ENCODE data around the gene SNRPN.

Gene SNRPN

DNA sequence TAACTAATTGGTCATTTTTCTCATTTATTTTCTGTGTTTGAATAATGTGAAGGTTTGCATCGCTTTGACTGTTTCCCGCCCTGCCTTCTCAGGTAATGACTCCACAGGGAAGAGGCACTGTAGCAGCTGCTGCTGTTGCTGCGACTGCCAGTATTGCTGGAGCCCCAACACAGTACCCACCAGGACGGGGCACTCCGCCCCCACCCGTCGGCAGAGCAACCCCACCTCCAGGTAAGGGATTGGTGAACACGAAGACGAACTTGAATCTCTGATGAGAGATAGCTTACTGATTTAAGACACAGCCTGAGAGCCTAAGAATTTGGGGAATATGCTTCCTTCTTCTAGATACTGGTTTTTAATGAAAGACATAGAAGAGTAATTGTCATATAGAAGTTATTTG lies 22.9 kb downstream of the SNRPN start:
- Histone ChIP-seq H3K36me3 (ENCODE audit: control insufficient read depth, insufficient read depth, low read length) (peaks cover 13% of the 10 kb centered on the region), H3K4me1 (ENCODE audit: control insufficient read depth, insufficient read depth, low read length) (no peaks in the 10 kb centered on the region), H3K4me3 (ENCODE audit: low read length) (no peak overlapping the region), H3K27ac (ENCODE audit: low read depth, low read length) (no peak overlapping the region), H3K9ac (ENCODE audit: low read length) (no peak overlapping the region), H3K27me3 (ENCODE audit: control insufficient read depth, insufficient read depth, low read length) (no peaks in the 10 kb centered on the region)

DNA sequence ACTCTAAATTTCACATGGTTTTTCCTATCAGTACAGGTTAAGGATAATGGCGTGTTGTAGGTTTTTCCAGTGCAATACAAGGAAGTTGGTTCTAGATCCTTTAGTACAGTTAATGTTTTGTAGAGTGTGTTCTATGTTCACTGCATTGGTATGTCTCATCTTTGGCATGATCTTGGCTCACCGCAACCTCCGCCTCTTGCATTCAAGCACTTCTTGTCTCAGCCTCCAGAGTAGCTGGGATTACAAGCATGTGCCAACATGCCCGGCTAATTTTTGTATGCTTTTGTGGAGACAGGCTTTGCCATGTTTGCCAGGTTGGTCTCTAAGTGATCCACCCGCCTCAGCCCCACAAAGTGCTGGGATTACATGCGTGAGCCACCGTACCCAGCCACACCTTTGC lies 30.4 kb downstream of the SNRPN start:
- H3K4me3 ChIP-seq (ENCODE audit: low read length) = no peak overlapping the region

DNA sequence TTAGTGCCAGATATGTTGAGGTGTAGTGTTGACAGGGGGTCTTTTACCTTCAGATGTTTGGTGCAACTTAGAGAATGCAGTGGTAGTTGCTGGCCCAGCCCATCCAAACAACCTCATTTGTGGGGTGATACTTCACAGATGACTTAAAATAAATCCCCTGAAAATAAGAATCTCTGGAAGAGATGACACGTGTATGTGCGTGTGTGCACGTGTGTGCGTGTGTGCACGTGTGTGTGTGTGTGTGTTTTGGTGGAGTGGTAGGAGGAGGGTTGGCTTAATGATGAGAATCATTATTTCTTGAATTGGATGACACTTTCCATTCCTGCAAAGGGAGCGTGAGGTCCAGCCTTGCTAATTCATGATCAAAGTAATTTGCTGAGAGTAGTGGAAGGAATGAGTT lies 31.9 kb downstream of the SNRPN start:
- H3K27me3 ChIP-seq (ENCODE audit: control insufficient read depth, insufficient read depth, low read length) = no peaks in the 10 kb centered on the region
- H3K9ac ChIP-seq (ENCODE audit: low read length) = no peak overlapping the region
- no peaks in the 10 kb centered on the region for H3K4me1 ChIP-seq (ENCODE audit: control insufficient read depth, insufficient read depth, low read length)
- no peak overlapping the region for H3K4me3 ChIP-seq (ENCODE audit: low read length)
- H3K36me3 ChIP-seq (ENCODE audit: control insufficient read depth, insufficient read depth, low read length) = peaks cover 3% of the 10 kb centered on the region
- no peak overlapping the region for H3K27ac ChIP-seq (ENCODE audit: low read depth, low read length)

More for the DNA sequence above, 30.4 kb downstream of the SNRPN start:
- Histone ChIP-seq H3K27me3 (ENCODE audit: control insufficient read depth, insufficient read depth, low read length) (no peaks in the 10 kb centered on the region), H3K4me1 (ENCODE audit: control insufficient read depth, insufficient read depth, low read length) (no peaks in the 10 kb centered on the region), H3K27ac (ENCODE audit: low read depth, low read length) (no peak overlapping the region), H3K9ac (ENCODE audit: low read length) (no peak overlapping the region), H3K36me3 (ENCODE audit: control insufficient read depth, insufficient read depth, low read length) (peaks cover 3% of the 10 kb centered on the region)

DNA sequence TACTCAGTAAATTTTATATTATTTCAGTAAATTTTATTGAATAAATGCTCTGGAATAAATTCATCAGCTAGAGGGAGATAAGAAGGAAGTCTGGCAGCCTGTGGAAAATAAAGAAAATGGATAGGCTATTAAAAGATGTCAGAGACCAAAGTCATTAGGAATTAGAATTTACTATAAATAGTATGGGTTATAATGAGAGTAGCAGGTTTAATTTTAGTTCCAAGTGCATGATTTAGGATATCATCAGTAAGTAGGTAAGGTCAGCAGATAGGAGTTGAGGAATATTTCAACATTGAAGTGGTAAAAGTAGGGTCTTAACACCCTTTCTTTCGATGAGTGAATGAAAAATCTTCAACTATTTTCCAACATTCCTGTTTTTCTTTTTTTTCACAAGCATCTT lies 64.6 kb downstream of the SNRPN start:
- H3K9ac ChIP-seq (ENCODE audit: low read length) = no peak overlapping the region
- H3K27ac ChIP-seq (ENCODE audit: low read depth, low read length) = no peak overlapping the region
- no peaks in the 10 kb centered on the region for H3K4me1 ChIP-seq (ENCODE audit: control insufficient read depth, insufficient read depth, low read length)
- no peaks in the 10 kb centered on the region for H3K27me3 ChIP-seq (ENCODE audit: control insufficient read depth, insufficient read depth, low read length)
- no peaks in the 10 kb centered on the region for H3K36me3 ChIP-seq (ENCODE audit: control insufficient read depth, insufficient read depth, low read length)
- H3K4me3 ChIP-seq (ENCODE audit: low read length) = no peak overlapping the region

DNA sequence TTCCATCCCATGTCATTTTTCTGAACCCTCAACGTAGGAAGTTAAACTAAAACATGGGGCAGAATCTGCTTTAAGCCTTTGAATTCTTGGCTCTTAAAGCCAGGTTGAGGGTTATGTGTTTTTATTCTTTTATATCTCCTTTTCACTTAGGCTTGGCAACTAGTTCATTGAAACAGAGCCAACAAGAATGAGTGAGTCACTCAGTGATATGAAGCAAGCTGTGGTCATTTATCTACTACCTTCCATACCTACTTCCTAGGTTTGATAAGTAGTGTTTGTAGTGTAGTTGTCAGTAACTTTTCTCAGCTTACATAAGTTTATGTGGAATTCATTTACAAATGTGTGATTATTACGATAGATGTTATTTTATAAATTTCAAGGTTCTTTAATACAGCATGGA lies 67.4 kb downstream of the SNRPN start:
- H3K27me3 ChIP-seq (ENCODE audit: control insufficient read depth, insufficient read depth, low read length) = no peaks in the 10 kb centered on the region
- no peaks in the 10 kb centered on the region for H3K4me1 ChIP-seq (ENCODE audit: control insufficient read depth, insufficient read depth, low read length)
- H3K4me3 ChIP-seq (ENCODE audit: low read length) = no peak overlapping the region
- no peak overlapping the region for H3K9ac ChIP-seq (ENCODE audit: low read length)
- H3K36me3 ChIP-seq (ENCODE audit: control insufficient read depth, insufficient read depth, low read length) = peaks cover 7% of the 10 kb centered on the region
- no peak overlapping the region for H3K27ac ChIP-seq (ENCODE audit: low read depth, low read length)
